GM20000 (cell line): ENCODE measurements around the gene RLBP1.

ENCODE experiments used
- DNase-seq: peaks from one replicate; pipeline ENCODE4 v3.0.0; 2012; ENCODE audit warnings: low spot score
- CTCF ChIP-seq: IDR thresholded peaks from 2 replicates; pipeline ENCODE4 v1.5.1; 2012; ENCODE audit warnings: mild to moderate bottlenecking, control low read depth; ENCODE audit errors: extremely low read depth, missing control alignments

RLBP1 gene

DNA sequence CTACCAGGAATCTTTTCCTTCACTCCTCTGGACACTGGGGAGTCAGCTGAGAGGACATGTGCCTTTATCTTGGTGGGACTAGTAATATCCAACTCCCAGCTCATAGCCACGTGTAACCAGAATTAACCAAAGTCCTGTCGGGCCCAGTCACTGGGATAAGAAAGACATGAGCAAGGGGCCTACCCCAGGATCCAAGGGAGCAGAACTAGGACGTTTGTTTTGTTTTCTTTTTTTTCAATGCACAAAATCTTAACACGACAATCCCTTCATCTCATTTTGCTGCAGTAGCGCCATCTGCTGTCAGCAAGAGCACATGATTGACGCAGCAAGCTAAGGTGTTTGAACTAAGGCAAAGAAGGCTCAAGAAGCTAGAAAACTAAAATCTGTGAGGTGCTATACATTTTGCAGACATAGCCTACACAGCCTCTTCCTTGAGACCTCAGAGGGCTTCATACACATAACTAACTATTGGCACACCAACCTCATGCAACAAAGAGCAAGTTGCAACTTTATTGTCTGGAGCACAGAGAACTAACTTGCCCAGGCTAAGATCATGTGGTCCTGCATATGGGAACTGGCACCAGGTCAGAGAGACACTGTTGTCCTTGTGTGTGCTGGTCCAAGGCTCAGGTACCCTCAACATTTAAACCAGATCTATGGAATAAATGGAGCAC lies 43.6 kb downstream of the RLBP1 start:
- TF ChIP-seq CTCF = peak; percentile 85
- peak; percentile 58 for DNase-seq

DNA sequence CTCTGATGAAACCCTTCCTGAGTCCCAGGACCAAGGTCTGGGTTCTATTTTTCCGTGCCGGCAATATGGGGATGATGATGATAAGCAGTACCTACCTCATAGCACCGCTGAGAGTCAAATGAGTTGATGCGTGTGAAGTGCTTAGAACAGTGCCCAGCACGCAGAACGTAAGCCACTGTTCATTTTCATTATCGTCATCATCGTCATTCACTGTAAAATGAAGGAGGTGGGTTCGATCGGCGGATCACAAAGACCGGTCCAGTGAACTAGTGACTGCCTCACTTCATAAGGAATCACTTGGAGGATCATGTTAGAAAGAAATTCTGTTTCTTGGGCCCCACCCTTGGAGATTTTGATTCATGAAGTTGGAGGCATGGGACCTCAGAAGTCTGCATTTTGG lies 44.3 kb downstream of the RLBP1 start:
- DNase-seq = no peak
- no peak for TF ChIP-seq CTCF

DNA sequence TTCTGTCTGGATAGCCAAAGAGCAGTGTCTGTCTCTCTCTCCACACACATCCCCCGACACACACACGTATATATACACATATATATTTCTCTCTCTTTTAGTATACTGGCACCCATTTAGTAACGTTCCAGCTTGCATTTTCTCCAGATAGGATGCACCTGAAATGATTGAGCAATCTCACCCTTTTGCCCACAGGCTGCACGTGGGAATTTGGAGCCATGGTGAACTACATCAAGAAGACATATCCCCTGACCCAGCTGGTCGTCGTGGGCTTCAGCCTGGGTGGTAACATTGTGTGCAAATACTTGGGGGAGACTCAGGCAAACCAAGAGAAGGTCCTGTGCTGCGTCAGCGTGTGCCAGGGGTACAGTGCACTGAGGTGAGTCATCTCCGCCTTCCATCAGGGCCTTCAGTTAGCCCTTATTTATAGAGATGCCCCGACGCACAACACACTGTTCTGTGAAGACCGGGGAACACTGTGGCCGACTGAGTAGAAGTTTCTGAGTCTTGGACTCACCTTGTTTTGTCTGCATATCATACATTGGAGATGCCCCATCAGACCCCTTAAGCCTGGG lies 45.7 kb downstream of the RLBP1 start:
- TF ChIP-seq CTCF = no peak
- no peak for DNase-seq

GRCh38 chr15:89174476-89174875 lies 46.9 kb downstream of the RLBP1 start:
- no peak for TF ChIP-seq CTCF
- no peak for DNase-seq

DNA sequence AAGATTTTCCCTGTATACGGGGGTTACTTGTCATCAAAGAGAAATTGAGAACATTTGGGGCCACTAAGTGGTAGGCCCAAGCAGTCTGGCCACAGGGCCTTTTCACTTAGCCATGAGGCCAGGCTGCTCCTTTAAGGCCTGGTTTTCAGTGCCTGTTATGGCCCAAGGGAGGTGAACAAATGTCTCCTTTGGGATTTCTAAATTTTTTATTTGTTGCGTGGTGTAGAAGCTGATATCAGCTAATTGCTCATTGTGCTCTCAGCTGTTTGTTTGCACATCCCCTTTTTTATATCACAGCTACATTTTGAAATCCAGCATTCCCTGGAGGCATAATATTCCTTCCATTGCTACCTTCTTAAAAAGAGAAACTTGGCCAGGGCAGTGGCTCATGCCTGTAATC lies 48.5 kb downstream of the RLBP1 start:
- no peak for TF ChIP-seq CTCF
- no peak for DNase-seq

DNA sequence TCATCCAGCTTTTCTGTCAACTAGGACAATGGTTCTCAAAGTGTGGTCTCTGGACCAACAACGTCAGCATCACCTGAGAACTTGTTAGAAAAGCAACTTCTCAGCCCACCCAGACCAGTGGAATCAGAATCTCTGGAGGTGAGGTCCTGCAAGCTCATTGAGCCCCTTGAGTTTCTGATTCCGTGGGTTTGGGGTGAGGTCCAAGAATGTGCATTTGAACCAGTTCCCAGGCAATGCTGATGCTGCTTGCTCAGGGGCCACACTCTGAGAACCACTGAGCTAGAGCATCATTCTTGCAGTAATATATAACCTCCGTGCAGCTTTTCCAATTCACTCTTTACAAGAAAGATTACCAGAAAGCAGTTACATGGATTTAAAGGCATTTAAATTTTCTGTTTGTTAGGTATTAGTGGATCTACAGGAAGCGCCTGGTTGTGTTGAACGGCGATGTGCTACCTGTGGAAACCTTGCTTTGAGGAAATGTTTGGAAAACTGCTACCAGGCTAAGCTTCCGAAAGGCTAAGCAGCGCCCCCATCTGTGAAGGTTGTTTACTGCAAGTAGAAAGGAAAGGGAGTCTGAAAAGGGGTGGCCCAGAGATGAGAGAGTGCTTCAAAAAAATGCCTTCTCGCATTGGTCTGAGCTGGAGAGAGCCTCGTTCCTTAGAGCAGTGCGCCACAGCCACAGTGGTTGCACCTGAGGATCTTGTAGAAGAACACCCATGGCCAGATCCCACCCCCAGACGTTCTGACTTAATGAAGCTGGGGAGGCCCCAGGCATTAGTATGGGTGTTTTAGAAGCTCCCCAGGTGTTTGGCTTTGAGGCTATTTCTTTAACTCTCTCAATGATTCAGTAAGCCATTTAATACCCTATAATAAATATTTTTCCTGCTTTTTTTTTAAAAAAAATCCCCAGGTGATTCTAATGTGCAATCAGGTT lies 50.0 kb downstream of the RLBP1 start:
- peak; percentile 35 for TF ChIP-seq CTCF
- DNase-seq = peak; percentile 25

DNA sequence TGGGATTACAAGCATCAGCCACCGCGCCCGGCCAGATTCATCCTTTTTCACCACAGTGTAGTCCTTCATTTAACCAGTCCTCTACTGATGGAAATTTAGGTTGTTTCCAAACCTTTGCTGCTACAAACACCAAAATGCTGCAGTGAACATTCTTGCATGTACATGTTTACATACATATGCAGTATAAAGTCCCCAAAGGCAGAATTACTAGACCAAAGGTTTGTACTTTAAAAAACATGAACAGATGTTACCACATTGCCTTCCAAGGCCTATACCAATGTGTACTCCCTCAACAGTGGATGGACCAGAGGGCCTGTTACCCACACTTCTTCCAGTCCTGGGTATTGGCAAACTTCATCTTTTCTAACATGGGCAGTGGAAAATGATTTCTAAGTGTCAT lies 51.0 kb downstream of the RLBP1 start:
- no peak for TF ChIP-seq CTCF
- DNase-seq = no peak
